Placental epithelial cell (primary cell): ENCODE data around the gene FILIP1. TPM values are rescaled to one million over a fixed set of nuclear protein-coding genes. Genes with fewer than 3 reads are reported as not detected.

Experiments
- small RNA-seq: library from RNA; depleted of rRNA; stranded (forward); fragments of <200 nt; gene quantifications from one replicate; pipeline ENCODE3, GENCODE V24; 2012
- total RNA-seq: library from RNA; depleted of rRNA; stranded (reverse); fragments of >200 nt; gene quantifications from 2 replicates; pipeline ENCODE4 v1.2.3, GENCODE V29; 2012

Gene FILIP1
- under 0.01 TPM in 2 replicates for total RNA-seq

GRCh38 chr6:75493400-75494064, at the start of gene FILIP1:
TSS of gene FILIP1 (minus strand) at chr6:75493800. CDS start at chr6:75414972, 78,828 bp downstream.

GRCh38 chr6:75284632-75285282, 208.8 kb downstream of the FILIP1 start, which contains the start of gene TMEM30A:
TSS of gene TMEM30A (minus strand) at chr6:75284792. CDS start at chr6:75284638, 154 bp downstream.

GRCh38 chr6:75243333-75244062, 250.1 kb downstream of the FILIP1 start, which contains the start of gene COX7A2:
TSS of gene COX7A2 (minus strand) at chr6:75243801. CDS start at chr6:75243734, 67 bp downstream.

Small RNA genes within 50 kb of the gene (small RNA-seq; reads per million reads assigned to genes)
- gene MIR4463 (not detected), gene RF00012 (0.23 reads per million), gene RNU1-34P (4.4 reads per million, percentile 90 among the genes with 10 or more reads in this experiment)

Other genes with a start within 250 kb of the FILIP1 start
- 75.0 and 228 TPM in 2 replicates for gene COX7A2, start 250.0 kb downstream of the FILIP1 start, total RNA-seq
- gene TMEM30A, start 209.0 kb downstream of the FILIP1 start, total RNA-seq, result 75.0 and 123 TPM in 2 replicates
- gene SENP6, start 108.1 kb upstream of the FILIP1 start, total RNA-seq, result 86.6 and 106 TPM in 2 replicates